H9 (cell line): ENCODE data around the gene DNAI1. TPM values are rescaled to one million over a fixed set of nuclear protein-coding genes. Genes with fewer than 3 reads are reported as not detected.
A peak's percentile ranks its signal among the peaks of the same experiment; 100 is the strongest.

ENCODE experiments used
- DNase-seq: peaks from one replicate; pipeline ENCODE4 v3.0.0-alpha.2; 2017
- H2AFZ ChIP-seq: one replicate; pipeline ENCODE4 v1.6.1; 2013; ENCODE audit warnings: mild to moderate bottlenecking, low read length, control low read depth, moderate library complexity
- H2AK5ac ChIP-seq: 2 replicates; pipeline ENCODE4 v1.6.1; 2013; ENCODE audit warnings: low read length, control low read depth, mixed read lengths; ENCODE audit not compliant: insufficient read length
- H2BK120ac ChIP-seq: one replicate; pipeline ENCODE4 v1.6.1; 2013; ENCODE audit warnings: low read depth, mild to moderate bottlenecking, low read length, control low read depth, inconsistent platforms; ENCODE audit not compliant: poor library complexity, severe bottlenecking
- H2BK12ac ChIP-seq: 2 replicates; pipeline ENCODE4 v1.6.1; 2013; ENCODE audit warnings: low read length, control low read depth, mixed read lengths, low read depth; ENCODE audit not compliant: insufficient read length
- H2BK15ac ChIP-seq: 2 replicates; pipeline ENCODE4 v1.6.1; 2013; ENCODE audit warnings: low read depth, low read length, control low read depth
- H2BK20ac ChIP-seq: one replicate; pipeline ENCODE4 v1.6.1; 2013; ENCODE audit warnings: low read depth, mild to moderate bottlenecking, low read length, control low read depth, inconsistent platforms; ENCODE audit not compliant: poor library complexity, severe bottlenecking
- H2BK5ac ChIP-seq: 2 replicates; pipeline ENCODE4 v1.6.1; 2013; ENCODE audit warnings: low read length, control low read depth, mixed read lengths; ENCODE audit not compliant: insufficient read length
- H3K14ac ChIP-seq: 2 replicates; pipeline ENCODE4 v1.6.1; 2013; ENCODE audit warnings: low read length, control low read depth; ENCODE audit not compliant: insufficient read depth
- H3K18ac ChIP-seq: 2 replicates; pipeline ENCODE4 v1.6.1; 2013; ENCODE audit warnings: low read depth, mild to moderate bottlenecking, mixed read lengths, low read length, control low read depth; ENCODE audit not compliant: insufficient read length
- H3K23ac ChIP-seq: 2 replicates; pipeline ENCODE4 v1.6.1; 2013; ENCODE audit warnings: low read length, control low read depth, mixed read lengths, low read depth; ENCODE audit not compliant: insufficient read length
- H3K23me2 ChIP-seq: 2 replicates; pipeline ENCODE4 v1.6.1; 2013; ENCODE audit warnings: low read depth, mild to moderate bottlenecking, mixed read lengths, low read length, control low read depth; ENCODE audit not compliant: insufficient read length, poor library complexity, severe bottlenecking
- H3K27ac ChIP-seq: 2 replicates; pipeline ENCODE4 v1.5.1; 2013; ENCODE audit warnings: low read length, control low read depth, mixed read lengths, low read depth; ENCODE audit not compliant: insufficient read length
- H3K27me3 ChIP-seq: 2 replicates; pipeline ENCODE4 v1.6.1; 2013; ENCODE audit warnings: low read length, control low read depth, inconsistent platforms; ENCODE audit not compliant: insufficient read depth
- H3K4ac ChIP-seq: 2 replicates; pipeline ENCODE4 v1.6.1; 2013; ENCODE audit warnings: low read depth, mild to moderate bottlenecking, control low read depth, inconsistent platforms, low read length, moderate library complexity
- H3K4me1 ChIP-seq: 2 replicates; pipeline ENCODE4 v1.6.1; 2013; ENCODE audit warnings: low read length, control low read depth, inconsistent platforms; ENCODE audit not compliant: insufficient read depth
- H3K4me2 ChIP-seq: 2 replicates; pipeline ENCODE4 v1.6.1; 2013; ENCODE audit warnings: low read length, control low read depth, mixed read lengths; ENCODE audit not compliant: insufficient read length, insufficient read depth
- H3K56ac ChIP-seq: 2 replicates; pipeline ENCODE4 v1.6.1; 2013; ENCODE audit warnings: low read depth, mild to moderate bottlenecking, mixed read lengths, low read length, control low read depth; ENCODE audit not compliant: insufficient read length
- H3K79me1 ChIP-seq: 2 replicates; pipeline ENCODE4 v1.6.1; 2013; ENCODE audit warnings: low read depth, mild to moderate bottlenecking, moderate library complexity, low read length, control low read depth, inconsistent platforms; ENCODE audit not compliant: insufficient read depth, poor library complexity, severe bottlenecking
- H3K79me2 ChIP-seq: 2 replicates; pipeline ENCODE4 v1.6.1; 2013; ENCODE audit warnings: low read length, control low read depth, inconsistent platforms; ENCODE audit not compliant: insufficient read depth
- H3K9ac ChIP-seq: 2 replicates; pipeline ENCODE4 v1.6.1; 2013; ENCODE audit warnings: low read length, control low read depth, mixed read lengths; ENCODE audit not compliant: insufficient read length; ENCODE audit errors: extremely low read depth
- H3K9me3 ChIP-seq: one replicate; pipeline ENCODE4 v1.6.1; 2013; ENCODE audit warnings: low read depth, low read length, inconsistent platforms; ENCODE audit not compliant: control insufficient read depth
- H3T11ph ChIP-seq: one replicate; pipeline ENCODE4 v1.6.1; 2013; ENCODE audit warnings: mild to moderate bottlenecking, low read length, control low read depth, inconsistent platforms
- H4K20me1 ChIP-seq: one replicate; pipeline ENCODE4 v1.6.1; 2013; ENCODE audit not compliant: control insufficient read depth, insufficient read length, insufficient read depth
- H4K5ac ChIP-seq: 2 replicates; pipeline ENCODE4 v1.6.1; 2013; ENCODE audit warnings: low read depth, mild to moderate bottlenecking, mixed read lengths, low read length, control low read depth; ENCODE audit not compliant: insufficient read length
- H4K8ac ChIP-seq: replicated peaks from 2 replicates; pipeline ENCODE4 v1.6.1; 2013; ENCODE audit warnings: low read length, control low read depth, mixed read lengths, low read depth; ENCODE audit not compliant: insufficient read length
- H4K91ac ChIP-seq: 2 replicates; pipeline ENCODE4 v1.6.1; 2013; ENCODE audit warnings: low read depth, mild to moderate bottlenecking, moderate library complexity, mixed read lengths, low read length, control low read depth; ENCODE audit not compliant: insufficient read length
- H3K27ac Mint-ChIP-seq, 3 experiments: 2 replicates in 2 of 3; 3 replicates in 1 of 3; pipeline ENCODE4 v1.8.0; 2020 to 2021; ENCODE audit warnings: mixed read lengths in 3 of 3, mild to moderate bottlenecking in 1 of 3, moderate library complexity in 1 of 3
- H3K27me3 Mint-ChIP-seq: 2 replicates; pipeline ENCODE4 v1.8.0; 2021; ENCODE audit warnings: low read depth, mild to moderate bottlenecking, moderate library complexity, mixed read lengths
- H3K36me3 Mint-ChIP-seq, 3 experiments: 2 replicates in 2 of 3; 3 replicates in 1 of 3; pipeline ENCODE4 v1.8.0; 2020 to 2021; ENCODE audit warnings: low read depth in 3 of 3, mixed read lengths in 3 of 3; ENCODE audit not compliant: insufficient read depth in 1 of 3
- H3K4me1 Mint-ChIP-seq, 2 experiments: 2 replicates each; pipeline ENCODE4 v1.8.0; 2020; ENCODE audit warnings: mixed read lengths in 2 of 2
- H3K4me3 Mint-ChIP-seq, 2 experiments: 2 replicates in 1 of 2; 3 replicates in 1 of 2; pipeline ENCODE4 v1.8.0; 2020 to 2021; ENCODE audit warnings: mild to moderate bottlenecking in 2 of 2, mixed read lengths in 2 of 2, moderate library complexity in 1 of 2
- H3K9me3 Mint-ChIP-seq, 2 experiments: 2 replicates in 1 of 2; 3 replicates in 1 of 2; pipeline ENCODE4 v1.8.0; 2020; ENCODE audit warnings: mild to moderate bottlenecking in 2 of 2, mixed read lengths in 2 of 2, moderate library complexity in 1 of 2
- CTCF ChIP-seq: fragments of 200-600 bp; sonication (generic); conservative IDR thresholded peaks from 3 replicates; pipeline ENCODE4 v1.8.0; 2021; ENCODE audit warnings: antibody characterized with exemption, mild to moderate bottlenecking
- WGBS: extraction: QIAGEN DNeasy Blood & Tissue Kit; methylation state at CpG from one replicate; pipeline ENCODE4 v1.1.7; 2013; ENCODE audit warnings: missing lambda C conversion rate, low lambda C conversion rate, mixed read lengths; ENCODE audit not compliant: insufficient read length; ENCODE audit errors: extremely low coverage; 5-methylcytosine and 5-hydroxymethylcytosine counted together
- total RNA-seq: library from RNA; stranded (reverse); gene quantifications from 2 replicates; pipeline ENCODE4 v1.2.1, GENCODE V29; 2021

The DNAI1 gene
- total RNA-seq, 1 experiment from 2014 or later = 0.22 TPM

DNA sequence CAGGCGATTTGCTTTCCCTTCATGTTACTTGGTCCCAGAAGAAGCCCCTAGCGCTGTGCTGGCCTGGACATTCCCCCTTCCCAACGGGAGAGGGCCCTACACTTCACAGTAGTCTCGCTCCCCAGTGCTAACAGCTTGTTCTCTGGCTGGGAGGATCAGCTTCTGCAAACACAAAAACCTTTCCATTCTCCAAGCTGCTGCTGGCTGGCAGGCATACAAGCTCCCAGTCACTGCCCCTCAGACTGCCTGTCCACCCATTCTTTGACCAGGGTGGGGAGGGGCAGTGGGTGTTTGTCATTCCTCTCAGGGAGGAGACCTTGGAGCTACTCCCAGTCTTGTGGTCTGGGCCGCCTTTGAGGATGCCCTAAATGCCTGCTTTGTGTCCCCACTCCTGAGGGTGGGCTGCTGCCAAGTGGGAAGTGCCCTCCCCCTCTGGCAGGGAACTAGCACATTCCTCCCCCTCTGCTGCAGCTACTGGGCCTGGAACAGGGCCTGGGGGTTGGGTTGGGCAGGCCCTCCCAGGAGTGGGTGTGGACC is 43.4 kb downstream of the DNAI1 start:
- no peaks in the 10 kb centered on the region for H3K36me3 Mint-ChIP-seq
- no peak overlapping the region for H2BK5ac ChIP-seq
- peaks cover 8 to 29% of the 10 kb centered on the region in 2 experiments for H3K4me1 Mint-ChIP-seq
- H3K4ac ChIP-seq = no peak overlapping the region
- peaks cover 3% of the 10 kb centered on the region; the same call in 1 of the 2 replicates for H3K27me3 Mint-ChIP-seq
- no peak overlapping the region for H3K18ac ChIP-seq
- H3K23ac ChIP-seq = no peak overlapping the region
- H3K9me3 ChIP-seq = no peaks in the 10 kb centered on the region
- H2BK12ac ChIP-seq = no peak overlapping the region
- H2AK5ac ChIP-seq = no peak overlapping the region
- H3K56ac ChIP-seq = no peak overlapping the region
- H3K23me2 ChIP-seq = no peaks in the 10 kb centered on the region
- no peak overlapping the region for H4K8ac ChIP-seq
- no peak overlapping the region for H2BK20ac ChIP-seq
- no peaks in the 10 kb centered on the region for H3K79me1 ChIP-seq
- WGBS = no CpG with 5 or more reads among the region's 5 CpGs
- H3K4me3 Mint-ChIP-seq = no peak overlapping the region
- H3K27me3 ChIP-seq = no peaks in the 10 kb centered on the region
- no peak overlapping the region for H4K5ac ChIP-seq
- TF ChIP-seq CTCF = peak; percentile 54
- H3K9me3 Mint-ChIP-seq = no peaks in the 10 kb centered on the region
- no peak overlapping the region for H3K9ac ChIP-seq
- H3K14ac ChIP-seq = no peak overlapping the region; the same call in 1 of the 2 replicates
- no peak overlapping the region for H4K91ac ChIP-seq
- H3K27ac Mint-ChIP-seq = no peak overlapping the region; a peak in 1 of 7 replicates
- H2AFZ ChIP-seq = no peak overlapping the region
- peak; percentile 54 for DNase-seq
- H2BK120ac ChIP-seq = no peak overlapping the region
- no peak overlapping the region for H3T11ph ChIP-seq
- no peak overlapping the region for H3K27ac ChIP-seq
- H3K4me2 ChIP-seq = no peak overlapping the region
- H2BK15ac ChIP-seq = no peak overlapping the region
- H4K20me1 ChIP-seq = no peaks in the 10 kb centered on the region
- H3K79me2 ChIP-seq = no peaks in the 10 kb centered on the region
- H3K4me1 ChIP-seq = no peaks in the 10 kb centered on the region
